NT2/D1 (cell line): ENCODE data around the gene GRAP.
A peak's percentile ranks its signal among the peaks of the same experiment; 100 is the strongest.

Source experiments
- DNase-seq: peaks from one replicate; pipeline ENCODE4 v3.0.0-alpha.2; 2011; ENCODE audit warnings: low read depth, low spot score
- H3K27me3 ChIP-seq: 2 replicates; pipeline ENCODE4 v1.6.0; 2011; ENCODE audit warnings: mild to moderate bottlenecking; ENCODE audit not compliant: insufficient read length, insufficient read depth
- H3K36me3 ChIP-seq: 2 replicates; pipeline ENCODE4 v1.6.1; 2011; ENCODE audit warnings: mild to moderate bottlenecking, low read length, mixed read lengths; ENCODE audit not compliant: insufficient read depth, insufficient read length
- H3K4me1 ChIP-seq: 2 replicates; pipeline ENCODE4 v1.5.1; 2011; ENCODE audit not compliant: insufficient read depth, insufficient read length
- H3K4me3 ChIP-seq: 2 replicates; pipeline ENCODE4 v1.5.1; 2011; ENCODE audit warnings: low read depth; ENCODE audit not compliant: insufficient read length
- H3K9ac ChIP-seq: 2 replicates; pipeline ENCODE4 v1.6.0; 2011; ENCODE audit warnings: low read depth; ENCODE audit not compliant: insufficient read length
- H3K9me3 ChIP-seq: 2 replicates; pipeline ENCODE4 v1.5.1; 2011; ENCODE audit warnings: mild to moderate bottlenecking, low read length; ENCODE audit not compliant: insufficient read depth
- SUZ12 ChIP-seq: IDR thresholded peaks from 2 replicates; pipeline ENCODE4 v1.6.1; 2011; ENCODE audit not compliant: insufficient read length, insufficient read depth; ENCODE audit errors: extremely low read depth
- YY1 ChIP-seq: IDR thresholded peaks from 2 replicates; pipeline ENCODE4 v1.6.1; 2011; ENCODE audit not compliant: insufficient read length, insufficient read depth
- ZNF274 ChIP-seq: IDR thresholded peaks from 2 replicates; pipeline ENCODE4 v1.6.1; 2011; ENCODE audit warnings: mild to moderate bottlenecking, low read depth, low read length

The GRAP gene

DNA sequence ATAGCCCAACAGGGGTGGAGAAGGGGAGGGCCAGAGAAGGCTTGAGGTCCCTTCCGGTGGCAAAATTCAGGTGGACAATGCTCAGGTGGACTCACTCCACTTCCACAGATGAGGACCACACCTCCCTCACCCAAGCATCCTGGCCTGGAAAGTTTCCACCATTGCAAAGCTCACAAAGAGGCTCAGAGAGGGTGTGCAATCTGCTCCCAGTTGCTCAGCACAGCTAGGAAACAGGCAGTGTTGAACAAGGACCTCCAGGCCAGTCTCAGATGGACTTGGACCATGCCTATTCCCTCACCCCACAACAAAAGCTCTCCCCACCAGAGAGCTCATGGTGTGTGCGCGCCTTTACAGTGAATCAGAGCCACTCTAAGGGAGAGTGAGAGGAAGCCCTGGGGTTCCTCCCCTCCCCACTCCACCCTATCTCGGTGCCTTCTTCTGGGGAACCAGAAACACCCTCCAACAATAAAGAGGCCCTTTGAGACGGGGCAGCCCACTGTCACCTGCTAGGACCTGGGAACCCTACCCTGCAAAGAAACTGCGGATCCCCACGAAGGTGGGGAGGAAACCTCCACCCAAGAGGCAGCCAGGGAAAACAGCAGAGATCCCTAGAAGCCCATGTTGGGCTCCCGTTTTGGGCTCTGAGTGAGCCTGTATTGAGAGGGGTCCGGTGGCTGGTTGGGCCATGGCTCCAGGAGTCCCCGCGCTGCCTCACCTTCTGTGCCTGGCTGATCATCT, 43.8 kb downstream of the GRAP start:
- TF ChIP-seq ZNF274: no peak
- no peak for TF ChIP-seq YY1
- TF ChIP-seq SUZ12: no peak
- H3K4me3 ChIP-seq: peak overlapping the region; percentile 55
- DNase-seq: no peak
- peaks cover 33% of the 10 kb centered on the region for H3K4me1 ChIP-seq
- no peaks in the 10 kb centered on the region for H3K27me3 ChIP-seq
- H3K9me3 ChIP-seq: peaks cover 7% of the 10 kb centered on the region; the same call in 1 of the 2 replicates
- peak overlapping the region; percentile 75 for H3K9ac ChIP-seq
- peaks cover 52% of the 10 kb centered on the region for H3K36me3 ChIP-seq

DNA sequence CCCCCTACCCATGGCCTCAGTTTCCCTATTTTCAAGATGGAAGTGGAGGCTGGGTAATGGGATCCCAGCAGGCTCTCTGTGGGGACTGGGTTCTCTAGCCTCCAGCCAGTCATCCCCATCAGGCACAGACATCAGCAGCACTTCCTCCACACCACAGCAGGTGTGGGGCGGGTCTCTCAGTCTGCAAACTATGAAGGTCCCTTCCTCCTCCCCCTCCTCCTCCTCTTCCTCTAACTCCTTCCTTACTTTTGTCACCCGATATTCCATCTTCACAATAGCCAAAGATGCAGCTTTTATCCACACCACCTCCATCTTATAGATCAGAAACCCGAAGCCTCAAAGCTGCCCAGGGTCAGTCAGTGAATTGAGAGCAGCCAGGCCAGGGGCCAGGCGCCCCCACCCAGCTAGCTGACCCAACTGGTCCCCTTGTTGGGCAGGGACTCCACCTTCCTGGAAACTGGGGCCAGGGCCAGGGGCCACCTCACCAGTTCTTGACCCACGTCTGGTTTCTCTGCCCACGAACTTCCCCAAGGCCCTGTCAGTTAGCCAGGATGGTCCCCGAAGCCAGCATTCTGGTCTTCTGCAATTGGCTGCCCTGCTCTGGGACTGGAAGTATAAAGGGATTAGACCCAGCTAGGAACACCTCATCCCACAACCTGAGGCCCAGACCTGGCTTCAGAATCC, 44.7 kb downstream of the GRAP start:
- Histone ChIP-seq H3K4me3 (no peak overlapping the region), H3K27me3 (no peaks in the 10 kb centered on the region), H3K9me3 (peaks cover 7% of the 10 kb centered on the region; the same call in 1 of the 2 replicates), H3K4me1 (peaks cover 33% of the 10 kb centered on the region), H3K36me3 (peaks cover 58% of the 10 kb centered on the region), H3K9ac (no peak overlapping the region)
- no peak for DNase-seq
- no peak for TF ChIP-seq ZNF274
- no peak for TF ChIP-seq YY1
- TF ChIP-seq SUZ12: no peak

DNA sequence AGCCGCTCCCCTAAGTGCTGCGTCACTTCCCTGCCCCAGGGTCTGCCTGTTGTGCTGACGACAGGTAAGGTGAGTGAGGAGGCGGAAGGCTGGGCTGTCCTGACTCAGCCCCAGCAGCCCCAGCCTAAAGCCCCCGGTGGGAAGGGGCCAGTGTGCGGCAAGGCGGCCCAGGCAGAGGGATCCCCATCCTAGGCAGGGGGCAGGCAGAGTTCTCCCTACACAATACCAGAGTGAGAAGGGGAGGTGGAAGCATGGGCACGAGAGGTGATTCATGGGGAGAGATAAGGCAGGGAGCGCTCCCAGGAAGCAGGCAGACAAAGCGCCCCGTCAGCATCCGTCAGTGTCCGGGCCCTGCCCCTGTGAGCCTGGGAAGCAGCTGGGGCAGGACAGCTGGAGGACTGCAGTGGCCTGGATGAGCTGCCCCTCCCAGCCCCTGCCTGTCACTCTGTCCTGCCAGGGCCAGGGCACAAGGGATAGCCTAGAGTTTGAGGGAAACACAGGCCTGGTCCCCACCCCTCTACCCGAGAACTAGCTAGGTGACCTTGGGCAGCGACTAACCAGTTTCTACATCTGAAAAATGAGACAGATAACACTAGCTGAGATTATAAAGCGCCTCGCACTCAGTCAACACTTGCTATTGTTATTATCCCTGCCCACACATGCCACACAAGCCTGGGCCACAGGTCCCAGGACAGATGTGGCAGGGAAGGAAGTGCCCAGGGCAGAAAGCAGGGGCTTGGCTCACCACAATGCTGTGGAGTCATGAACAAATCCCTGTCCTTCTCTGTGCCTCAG, 46.0 kb downstream of the GRAP start:
- Histone ChIP-seq H3K9ac (peak overlapping the region; percentile 3), H3K4me1 (peaks cover 32% of the 10 kb centered on the region), H3K9me3 (no peaks in the 10 kb centered on the region), H3K4me3 (no peak overlapping the region), H3K27me3 (no peaks in the 10 kb centered on the region), H3K36me3 (peaks cover 65% of the 10 kb centered on the region)
- TF ChIP-seq ZNF274 (no peak), YY1 (no peak)
- DNase-seq: no peak

DNA sequence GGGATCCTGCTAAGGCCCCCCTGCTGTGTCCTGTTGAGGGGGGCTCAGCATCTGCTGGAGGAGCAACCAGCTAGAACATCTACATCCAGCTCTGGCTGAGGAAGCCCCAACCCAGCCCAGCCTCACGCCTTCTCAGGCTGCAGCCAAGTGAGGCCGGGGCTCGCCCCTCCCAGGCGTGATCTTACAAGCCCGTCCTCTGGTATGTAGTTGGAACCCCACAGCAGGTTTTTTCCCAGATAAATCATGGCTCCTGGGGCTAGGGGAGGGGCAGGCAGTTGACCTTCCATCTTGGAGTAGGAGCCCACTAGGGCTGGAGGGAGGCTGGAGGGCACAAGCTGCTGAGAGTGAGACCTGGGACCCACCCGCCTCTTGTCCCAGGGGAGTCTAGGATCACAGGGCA, 46.8 kb downstream of the GRAP start:
- Histone ChIP-seq H3K36me3 (peaks cover 65% of the 10 kb centered on the region), H3K4me3 (no peak overlapping the region)
- TF ChIP-seq SUZ12 (no peak), ZNF274 (no peak), YY1 (no peak)

DNA sequence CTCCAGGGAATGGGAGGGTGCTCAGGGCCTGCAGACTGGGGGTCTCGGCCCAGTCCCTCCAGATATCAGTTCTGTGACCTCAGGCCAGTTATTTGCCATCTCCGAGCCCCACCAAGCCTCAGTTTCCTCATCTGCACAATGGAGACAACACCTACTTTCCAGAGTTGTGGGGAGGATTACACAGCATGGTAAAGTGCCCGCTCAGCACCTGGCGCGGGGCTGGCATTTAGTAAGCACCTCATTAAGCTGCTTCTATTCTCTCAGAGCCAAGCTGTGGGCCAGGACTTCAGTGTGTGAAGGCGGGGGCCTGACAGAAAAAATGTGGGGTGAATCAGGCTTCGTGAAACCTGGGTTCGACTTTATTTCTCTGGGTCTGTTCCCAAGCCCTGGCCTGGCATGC, 47.4 kb downstream of the GRAP start:
- no peak overlapping the region for H3K9ac ChIP-seq
- H3K36me3 ChIP-seq: peaks cover 67% of the 10 kb centered on the region
- H3K27me3 ChIP-seq: no peaks in the 10 kb centered on the region
- H3K4me1 ChIP-seq: peaks cover 22% of the 10 kb centered on the region
- TF ChIP-seq YY1 (no peak), ZNF274 (no peak), SUZ12 (no peak)
- DNase-seq: no peak
- H3K9me3 ChIP-seq: no peaks in the 10 kb centered on the region
- no peak overlapping the region for H3K4me3 ChIP-seq

More for the DNA sequence above, 46.8 kb downstream of the GRAP start:
- no peak overlapping the region for H3K9ac ChIP-seq
- DNase-seq: no peak
- H3K27me3 ChIP-seq: no peaks in the 10 kb centered on the region
- H3K4me1 ChIP-seq: peaks cover 24% of the 10 kb centered on the region
- no peaks in the 10 kb centered on the region for H3K9me3 ChIP-seq

- no peak overlapping the region for H3K4me3 ChIP-seq
- H3K4me1 ChIP-seq: peaks cover 21% of the 10 kb centered on the region
- H3K9me3 ChIP-seq: no peaks in the 10 kb centered on the region
- no peaks in the 10 kb centered on the region for H3K27me3 ChIP-seq
- peaks cover 68% of the 10 kb centered on the region for H3K36me3 ChIP-seq
- no peak overlapping the region for H3K9ac ChIP-seq
- DNase-seq: no peak
- TF ChIP-seq ZNF274 (no peak), YY1 (no peak), SUZ12 (no peak)
Measured at GRCh38 chr17:18997650-18998196, 49.0 kb downstream of the GRAP start.
